Measurements from ENCODE around the gene CYP46A1.

CYP46A1 gene

GRCh38 chr14:99689266-99690236, 5.5 kb downstream of the CYP46A1 start:
- no peak for FAIRE-seq

- no peak for FAIRE-seq
Measured at GRCh38 chr14:99690636-99691035, 6.5 kb downstream of the CYP46A1 start.

GRCh38 chr14:99691111-99691885, 7.2 kb downstream of the CYP46A1 start:
- FAIRE-seq = no peak

GRCh38 chr14:99693918-99694317, 9.8 kb downstream of the CYP46A1 start:
- no peak for FAIRE-seq

- no peak for FAIRE-seq
Measured at GRCh38 chr14:99696929-99697328, 12.8 kb downstream of the CYP46A1 start.

GRCh38 chr14:99698236-99698635, 14.1 kb downstream of the CYP46A1 start:
- FAIRE-seq = no peak

GRCh38 chr14:99698642-99699041, 14.5 kb downstream of the CYP46A1 start:
- FAIRE-seq = no peak

- FAIRE-seq = no peak
Measured at GRCh38 chr14:99699085-99699760, 15.1 kb downstream of the CYP46A1 start.

GRCh38 chr14:99699861-99700260, 15.8 kb downstream of the CYP46A1 start:
- FAIRE-seq = no peak

GRCh38 chr14:99700379-99700778, 16.3 kb downstream of the CYP46A1 start:
- FAIRE-seq = no peak

- no peak for FAIRE-seq
Measured at GRCh38 chr14:99701260-99701659, 17.2 kb downstream of the CYP46A1 start.

GRCh38 chr14:99702115-99702514, 18.0 kb downstream of the CYP46A1 start:
- FAIRE-seq = no peak

- no peak for FAIRE-seq
Measured at GRCh38 chr14:99703381-99703780, 19.3 kb downstream of the CYP46A1 start.

- FAIRE-seq = no peak
Measured at GRCh38 chr14:99704037-99704436, 19.9 kb downstream of the CYP46A1 start.

- no peak for FAIRE-seq
Measured at GRCh38 chr14:99706107-99706900, 22.2 kb downstream of the CYP46A1 start.

- FAIRE-seq = no peak
Measured at GRCh38 chr14:99707420-99707819, 23.3 kb downstream of the CYP46A1 start.

- FAIRE-seq = no peak
Measured at GRCh38 chr14:99707921-99708320, 23.8 kb downstream of the CYP46A1 start.

GRCh38 chr14:99708449-99708848, 24.4 kb downstream of the CYP46A1 start:
- FAIRE-seq = no peak

- FAIRE-seq = no peak
Measured at GRCh38 chr14:99713972-99714371, 29.9 kb downstream of the CYP46A1 start.

GRCh38 chr14:99715266-99716000, 31.3 kb downstream of the CYP46A1 start:
- FAIRE-seq = no peak

- no peak for FAIRE-seq
Measured at GRCh38 chr14:99716091-99716849, 32.2 kb downstream of the CYP46A1 start.
